Trophoblast cell (in vitro differentiated cells and primary cell): ENCODE results near the gene SHQ1.
"Not testable (repeated sequence)": the region's sequence is repeated elsewhere in the genome, so short reads cannot be mapped to it uniquely, and the experiment has no call there.

Experiments
- DNase-seq, 2 donors: peaks; one replicate each; pipeline ENCODE4 v3.0.0-alpha.2; 2016
- H2AFZ ChIP-seq: 2 replicates; pipeline ENCODE4 v1.6.1; 2013; ENCODE audit warnings: low read length, moderate library complexity, mild to moderate bottlenecking; ENCODE audit not compliant: insufficient read depth, poor library complexity
- H2AK5ac ChIP-seq: 2 replicates; pipeline ENCODE4 v1.6.1; 2013; ENCODE audit warnings: mild to moderate bottlenecking, low read length
- H2BK120ac ChIP-seq: 2 replicates; pipeline ENCODE4 v1.6.1; 2013; ENCODE audit warnings: low read length, mild to moderate bottlenecking, moderate library complexity; ENCODE audit not compliant: insufficient read depth, poor library complexity
- H2BK12ac ChIP-seq: 2 replicates; pipeline ENCODE4 v1.6.1; 2013; ENCODE audit warnings: mild to moderate bottlenecking, low read length, moderate library complexity
- H2BK5ac ChIP-seq: 2 replicates; pipeline ENCODE4 v1.6.1; 2013; ENCODE audit warnings: low read length, low read depth, moderate library complexity, mild to moderate bottlenecking; ENCODE audit not compliant: poor library complexity
- H3K14ac ChIP-seq: 2 replicates; pipeline ENCODE4 v1.6.1; 2013; ENCODE audit warnings: mild to moderate bottlenecking, low read length
- H3K18ac ChIP-seq: 2 replicates; pipeline ENCODE4 v1.6.1; 2013; ENCODE audit warnings: mild to moderate bottlenecking, low read length
- H3K23ac ChIP-seq: 2 replicates; pipeline ENCODE4 v1.6.1; 2013; ENCODE audit warnings: low read length
- H3K27ac ChIP-seq: 2 replicates; pipeline ENCODE4 v1.5.1; 2013; ENCODE audit warnings: low read depth, mild to moderate bottlenecking, inconsistent platforms, low read length, moderate library complexity
- H3K27me3 ChIP-seq: 2 replicates; pipeline ENCODE4 v1.6.1; 2013; ENCODE audit warnings: inconsistent platforms, mild to moderate bottlenecking, low read length, moderate library complexity; ENCODE audit not compliant: insufficient read depth
- H3K36me3 ChIP-seq, 2 experiments: 1 replicate in 1 of 2; 2 replicates in 1 of 2; pipeline ENCODE4 v1.6.1; 2013; ENCODE audit warnings: low read length in 2 of 2, mild to moderate bottlenecking in 2 of 2, moderate library complexity in 1 of 2; ENCODE audit not compliant: insufficient read depth in 2 of 2, control insufficient read depth in 1 of 2
- H3K4ac ChIP-seq: 2 replicates; pipeline ENCODE4 v1.6.1; 2013; ENCODE audit warnings: low read depth, mild to moderate bottlenecking, low read length, moderate library complexity
- H3K4me1 ChIP-seq, 2 experiments: 1 replicate in 1 of 2; 2 replicates in 1 of 2; pipeline ENCODE4 v1.6.1; 2013; ENCODE audit warnings: low read length in 2 of 2, mild to moderate bottlenecking in 2 of 2, moderate library complexity in 1 of 2; ENCODE audit not compliant: insufficient read depth in 2 of 2, control insufficient read depth in 1 of 2
- H3K4me2 ChIP-seq: 2 replicates; pipeline ENCODE4 v1.6.1; 2013; ENCODE audit warnings: inconsistent platforms, mild to moderate bottlenecking, low read length, moderate library complexity
- H3K4me3 ChIP-seq: 2 replicates; pipeline ENCODE4 v1.5.1; 2013; ENCODE audit warnings: mild to moderate bottlenecking, low read depth, low read length, inconsistent platforms
- H3K79me1 ChIP-seq: one replicate; pipeline ENCODE4 v1.6.1; 2013; ENCODE audit warnings: low read length
- H3K79me2 ChIP-seq: 2 replicates; pipeline ENCODE4 v1.6.1; 2013; ENCODE audit warnings: low read length, mild to moderate bottlenecking; ENCODE audit not compliant: control insufficient read depth, insufficient read depth, poor library complexity
- H3K9ac ChIP-seq: 2 replicates; pipeline ENCODE4 v1.6.1; 2013; ENCODE audit warnings: mild to moderate bottlenecking, low read length
- H3K9me3 ChIP-seq: 2 replicates; pipeline ENCODE4 v1.6.1; 2013; ENCODE audit warnings: low read depth, mild to moderate bottlenecking, control low read depth, inconsistent platforms, low read length; ENCODE audit not compliant: insufficient read depth
- H4K12ac ChIP-seq: 2 replicates; pipeline ENCODE4 v1.6.1; 2013; ENCODE audit warnings: low read depth, mild to moderate bottlenecking, low read length, moderate library complexity
- H4K8ac ChIP-seq: 2 replicates; pipeline ENCODE4 v1.6.1; 2013; ENCODE audit warnings: low read depth, mild to moderate bottlenecking, low read length, moderate library complexity
- H4K91ac ChIP-seq: one replicate; pipeline ENCODE4 v1.6.1; 2013; ENCODE audit warnings: low read depth, mild to moderate bottlenecking, low read length, moderate library complexity
- WGBS: extraction: QIAGEN DNeasy Blood & Tissue Kit; methylation state at CpG from one replicate; pipeline ENCODE4 v1.1.7; 2013; ENCODE audit warnings: missing lambda C conversion rate; ENCODE audit not compliant: insufficient read length, insufficient coverage; ENCODE audit errors: extremely low coverage; 5-methylcytosine and 5-hydroxymethylcytosine counted together

The SHQ1 gene

GRCh38 chr3:72714135-72714534 is 134.1 kb downstream of the SHQ1 start:
- not testable (repeated sequence) for H3K4ac ChIP-seq, H3K27me3 ChIP-seq, H3K9ac ChIP-seq, H3K18ac ChIP-seq, H2BK120ac ChIP-seq, H4K8ac ChIP-seq, DNase-seq, H3K36me3 ChIP-seq, H3K79me2 ChIP-seq, H3K4me2 ChIP-seq, H2BK5ac ChIP-seq, H3K14ac ChIP-seq, H3K4me1 ChIP-seq, H2AK5ac ChIP-seq, H3K27ac ChIP-seq, H3K79me1 ChIP-seq, H3K9me3 ChIP-seq, H4K12ac ChIP-seq, H2AFZ ChIP-seq, H3K23ac ChIP-seq, H3K4me3 ChIP-seq, H2BK12ac ChIP-seq, H4K91ac ChIP-seq
- WGBS, result no CpG with 5 or more reads among the region's 3 CpGs

DNA sequence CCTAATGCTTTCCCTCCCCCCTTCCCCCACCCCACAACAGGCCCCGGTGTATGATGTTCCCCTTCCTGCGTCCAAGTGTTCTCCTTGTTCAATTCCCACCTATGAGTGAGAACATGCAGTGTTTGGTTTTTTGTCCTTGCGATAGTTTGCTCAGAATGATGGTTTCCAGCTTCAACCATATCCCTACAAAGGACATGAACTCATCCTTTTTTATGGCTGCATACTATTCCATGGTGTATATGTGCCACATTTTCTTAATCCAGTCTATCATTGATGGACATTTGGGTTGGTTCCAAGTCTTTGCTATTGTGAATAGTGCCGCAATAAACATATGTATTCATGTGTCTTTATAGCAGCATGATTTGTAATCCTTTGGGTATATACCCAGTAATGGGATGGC is 137.8 kb downstream of the SHQ1 start:
- H3K14ac ChIP-seq, H3K79me2 ChIP-seq, H3K36me3 ChIP-seq, H3K9ac ChIP-seq, H3K4me2 ChIP-seq, H2BK5ac ChIP-seq, H2BK12ac ChIP-seq, H3K4me3 ChIP-seq, H4K8ac ChIP-seq, H3K23ac ChIP-seq, H3K27ac ChIP-seq, H3K18ac ChIP-seq, H3K4me1 ChIP-seq, H3K9me3 ChIP-seq, H2AFZ ChIP-seq, H3K4ac ChIP-seq, H4K12ac ChIP-seq, H2AK5ac ChIP-seq, H2BK120ac ChIP-seq, H3K27me3 ChIP-seq, H3K79me1 ChIP-seq, DNase-seq, H4K91ac ChIP-seq: not testable (repeated sequence)
- WGBS, result no CpG with 5 or more reads among the region's 4 CpGs

- H2BK120ac ChIP-seq, result no peak overlapping the region
- H3K18ac ChIP-seq, result no peak overlapping the region
- no peak overlapping the region for H3K4me2 ChIP-seq
- H3K4ac ChIP-seq, result no peak overlapping the region
- H3K36me3 ChIP-seq, result no peaks in the 10 kb centered on the region
- no peak overlapping the region for H2AFZ ChIP-seq
- no peak overlapping the region for H4K12ac ChIP-seq
- no peak overlapping the region for H4K8ac ChIP-seq
- no peaks in the 10 kb centered on the region for H3K4me1 ChIP-seq
- no peaks in the 10 kb centered on the region for H3K79me2 ChIP-seq
- H2BK5ac ChIP-seq, result no peak overlapping the region
- H3K9ac ChIP-seq, result no peak overlapping the region
- no peak overlapping the region for H4K91ac ChIP-seq
- H3K27ac ChIP-seq, result no peak overlapping the region
- DNase-seq, result no peak
- no peak overlapping the region for H2AK5ac ChIP-seq
- H3K14ac ChIP-seq, result no peak overlapping the region
- H3K27me3 ChIP-seq, result no peaks in the 10 kb centered on the region
- H3K4me3 ChIP-seq, result no peak overlapping the region
- no peak overlapping the region for H2BK12ac ChIP-seq
- H3K9me3 ChIP-seq, result no peaks in the 10 kb centered on the region
- H3K23ac ChIP-seq, result no peak overlapping the region
- H3K79me1 ChIP-seq, result no peaks in the 10 kb centered on the region
- no CpG with 5 or more reads among the region's 2 CpGs for WGBS
Measured at GRCh38 chr3:72708441-72708840, 139.8 kb downstream of the SHQ1 start.

GRCh38 chr3:72702997-72703396 is 145.2 kb downstream of the SHQ1 start:
- no peak overlapping the region for H4K8ac ChIP-seq
- no peak overlapping the region for H3K18ac ChIP-seq
- no peak overlapping the region for H2BK5ac ChIP-seq
- no peak overlapping the region for H2BK120ac ChIP-seq
- DNase-seq, result no peak
- WGBS, result no CpG with 5 or more reads among the region's 4 CpGs
- H3K27ac ChIP-seq, result no peak overlapping the region
- H3K23ac ChIP-seq, result no peak overlapping the region
- no peaks in the 10 kb centered on the region for H3K79me1 ChIP-seq
- H3K36me3 ChIP-seq, result no peaks in the 10 kb centered on the region
- H3K79me2 ChIP-seq, result no peaks in the 10 kb centered on the region
- no peak overlapping the region for H3K4me2 ChIP-seq
- H2AFZ ChIP-seq, result no peak overlapping the region
- H3K27me3 ChIP-seq, result no peaks in the 10 kb centered on the region
- H3K9ac ChIP-seq, result no peak overlapping the region
- H2BK12ac ChIP-seq, result no peak overlapping the region
- no peak overlapping the region for H4K12ac ChIP-seq
- H3K9me3 ChIP-seq, result no peaks in the 10 kb centered on the region
- H3K4me3 ChIP-seq, result no peak overlapping the region
- no peak overlapping the region for H4K91ac ChIP-seq
- no peak overlapping the region for H2AK5ac ChIP-seq
- no peak overlapping the region for H3K14ac ChIP-seq
- H3K4me1 ChIP-seq, result no peaks in the 10 kb centered on the region
- H3K4ac ChIP-seq, result no peak overlapping the region
